GM18870 (cell line): ENCODE data around the gene ADSL.

Source experiments
- ATAC-seq: cut with Tn5 transposase; IDR thresholded peaks from one replicate; pipeline ENCODE4 v1.9.1; 2021; ENCODE audit warnings: moderate library complexity; ENCODE audit not compliant: unreplicated experiment

The ADSL gene

DNA sequence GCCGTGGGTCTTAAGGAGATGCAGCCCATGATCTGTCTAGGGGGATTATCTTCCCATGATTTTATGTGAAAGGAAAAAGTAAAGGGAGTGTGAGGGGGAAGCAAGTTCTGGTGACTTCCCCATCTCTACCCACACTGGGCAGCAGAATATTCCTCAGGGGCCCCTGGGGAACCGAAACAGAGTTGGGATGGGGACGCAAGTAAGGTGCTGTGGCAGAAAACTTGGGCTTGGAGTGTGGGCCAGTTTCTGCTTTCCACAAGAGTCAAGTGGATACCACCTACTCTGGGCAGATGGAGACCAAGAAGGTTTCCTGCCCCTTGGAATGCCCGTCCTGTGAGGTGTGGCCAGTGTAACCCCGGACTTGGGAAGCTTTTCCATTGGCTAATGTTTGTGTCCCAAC lies 88.4 kb downstream of the ADSL start:
- no peak for ATAC-seq

DNA sequence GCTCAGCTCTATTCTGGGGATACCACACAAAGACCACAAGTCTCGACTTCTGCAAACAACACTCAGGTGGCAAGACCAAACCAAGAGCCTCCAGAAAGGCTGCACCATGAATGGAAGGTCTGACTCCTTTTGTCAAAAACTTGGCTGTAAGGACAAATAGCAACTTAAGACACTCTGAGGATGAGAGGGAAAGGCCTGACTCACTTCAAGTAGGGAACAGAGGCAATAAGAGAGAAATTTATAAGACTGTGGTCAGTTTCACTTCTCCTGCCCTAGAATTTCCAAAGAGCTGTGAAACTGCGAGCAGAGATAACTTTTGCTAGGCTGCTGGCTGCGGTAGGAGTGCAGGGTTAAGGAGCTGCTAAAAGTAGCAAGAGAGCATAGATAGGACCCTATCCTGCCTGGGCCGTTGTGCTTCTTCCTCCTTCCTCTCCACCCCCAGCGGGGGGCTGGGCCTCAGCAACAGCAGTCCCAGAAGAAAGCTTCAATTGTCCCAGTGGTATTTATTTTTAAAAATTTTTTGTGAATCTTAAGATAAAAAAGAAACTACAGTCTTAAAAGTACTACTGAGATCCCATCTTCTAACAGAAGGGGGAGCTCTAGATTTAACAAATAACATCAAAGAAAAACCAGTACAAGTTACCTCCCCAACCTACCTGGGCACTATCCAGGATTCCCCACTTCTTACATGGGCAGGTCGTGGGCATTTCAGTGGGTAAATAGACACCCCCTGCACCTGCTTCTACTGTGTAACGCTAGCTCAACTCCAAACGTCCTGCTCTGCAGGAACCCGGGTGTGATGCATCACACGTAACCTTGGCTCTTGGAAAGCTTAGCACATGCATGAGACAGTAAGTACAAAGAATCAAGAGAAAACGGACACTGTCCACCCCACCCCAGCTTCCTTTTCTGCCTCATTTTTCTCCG lies 90.5 kb downstream of the ADSL start:
- ATAC-seq, result no peak
